ENCODE data around the gene EIF4G3. TPM values are rescaled to one million over a fixed set of nuclear protein-coding genes. Genes with fewer than 3 reads are reported as not detected.
A peak's percentile ranks its signal among the peaks of the same experiment; 100 is the strongest.

EIF4G3 gene
- total and polyA plus RNA-seq, 7 donors: 11.3 to 58.1 (median 39.5) TPM

- H3K36me3 ChIP-seq (ENCODE audit: insufficient read depth in 1 of 2, low read depth in 1 of 2): no peaks in the 10 kb centered on the region
- TF ChIP-seq, protein P1, sequence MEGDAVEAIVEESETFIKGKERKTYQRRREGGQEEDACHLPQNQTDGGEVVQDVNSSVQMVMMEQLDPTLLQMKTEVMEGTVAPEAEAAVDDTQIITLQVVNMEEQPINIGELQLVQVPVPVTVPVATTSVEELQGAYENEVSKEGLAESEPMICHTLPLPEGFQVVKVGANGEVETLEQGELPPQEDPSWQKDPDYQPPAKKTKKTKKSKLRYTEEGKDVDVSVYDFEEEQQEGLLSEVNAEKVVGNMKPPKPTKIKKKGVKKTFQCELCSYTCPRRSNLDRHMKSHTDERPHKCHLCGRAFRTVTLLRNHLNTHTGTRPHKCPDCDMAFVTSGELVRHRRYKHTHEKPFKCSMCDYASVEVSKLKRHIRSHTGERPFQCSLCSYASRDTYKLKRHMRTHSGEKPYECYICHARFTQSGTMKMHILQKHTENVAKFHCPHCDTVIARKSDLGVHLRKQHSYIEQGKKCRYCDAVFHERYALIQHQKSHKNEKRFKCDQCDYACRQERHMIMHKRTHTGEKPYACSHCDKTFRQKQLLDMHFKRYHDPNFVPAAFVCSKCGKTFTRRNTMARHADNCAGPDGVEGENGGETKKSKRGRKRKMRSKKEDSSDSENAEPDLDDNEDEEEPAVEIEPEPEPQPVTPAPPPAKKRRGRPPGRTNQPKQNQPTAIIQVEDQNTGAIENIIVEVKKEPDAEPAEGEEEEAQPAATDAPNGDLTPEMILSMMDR (IDR thresholded peaks at IDR 0.05): no peak
- peak; percentile 15 to 54 for DNase-seq
- WGBS, 3 donors: 45 to 80% (median 53%) methylated on average over 13 to 14 of the region's 14 CpGs
- H3K4me3 ChIP-seq: no peak overlapping the region
- intact Hi-C loops (cut with DNase I): no loop called here
- peaks cover 40% of the 10 kb centered on the region for H3K4me1 ChIP-seq
- H3K27me3 ChIP-seq (ENCODE audit: insufficient read depth in 3 of 3, low read length in 2 of 3): no peaks in the 10 kb centered on the region
- no peaks in the 10 kb centered on the region for H3K9me3 ChIP-seq
- peak; percentile 27 to 63 (median 54) for ATAC-seq
- H3K27ac ChIP-seq: no peak overlapping the region
Observed at GRCh38 chr1:21034725-21035628, 141.7 kb downstream of the EIF4G3 start.

DNA sequence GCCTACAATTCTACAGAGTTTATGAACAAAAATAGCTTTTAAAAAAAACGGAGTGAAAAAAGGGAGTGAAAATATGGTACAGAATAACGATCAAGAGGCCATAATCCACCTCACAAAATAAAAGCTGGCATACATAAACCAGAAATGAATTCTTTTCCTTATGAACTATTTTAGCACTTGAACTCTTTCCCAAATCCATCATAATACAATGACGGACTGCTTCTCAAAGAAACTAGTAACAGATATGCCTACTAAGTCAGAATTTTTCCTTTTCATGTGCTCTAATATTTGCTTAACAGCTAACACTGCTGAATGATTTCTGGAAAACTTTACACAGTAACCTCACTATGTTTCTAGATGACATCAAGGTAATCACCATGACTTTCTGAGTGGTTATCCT, 144.0 kb downstream of the EIF4G3 start:
- TF ChIP-seq, protein P1 (IDR thresholded peaks at IDR 0.05): no peak
- H3K36me3 ChIP-seq (ENCODE audit: insufficient read depth in 1 of 2, low read depth in 1 of 2): no peaks in the 10 kb centered on the region
- intact Hi-C loops (cut with DNase I): no loop called here
- H3K4me1 ChIP-seq: peaks cover 40% of the 10 kb centered on the region
- no peak overlapping the region for H3K27ac ChIP-seq
- no peaks in the 10 kb centered on the region for H3K9me3 ChIP-seq
- DNase-seq (no peak), ATAC-seq (no peak)
- H3K4me3 ChIP-seq: no peak overlapping the region
- WGBS, 3 donors: 25 to 46% (median 28%) methylated on average over 3 of the region's 3 CpGs
- H3K27me3 ChIP-seq (ENCODE audit: insufficient read depth in 3 of 3, low read length in 2 of 3): no peaks in the 10 kb centered on the region

- H3K4me3 ChIP-seq: no peak overlapping the region
- no peaks in the 10 kb centered on the region for H3K27me3 ChIP-seq (ENCODE audit: insufficient read depth in 3 of 3, low read length in 2 of 3)
- TF ChIP-seq, protein P1 (IDR thresholded peaks at IDR 0.05): no peak
- WGBS, 3 donors: 94 to 100% (median 98%) methylated on average over 1 of the region's 1 CpG
- H3K27ac ChIP-seq: no peak overlapping the region
- intact Hi-C loops (cut with DNase I): no loop called here
- ATAC-seq: no peak
- no peak for DNase-seq
- peaks cover 29% of the 10 kb centered on the region for H3K4me1 ChIP-seq
- H3K36me3 ChIP-seq (ENCODE audit: insufficient read depth in 1 of 2, low read depth in 1 of 2): no peaks in the 10 kb centered on the region
- no peaks in the 10 kb centered on the region for H3K9me3 ChIP-seq
Observed at GRCh38 chr1:21030181-21030580, 146.5 kb downstream of the EIF4G3 start.

GRCh38 chr1:21028520-21029145, 148.1 kb downstream of the EIF4G3 start:
- ATAC-seq: no peak
- H3K4me3 ChIP-seq: no peak overlapping the region
- no peak for DNase-seq
- intact Hi-C loops (cut with DNase I): loop anchor here in 1 of 2 donors (10.0 kb wide), 1 partner anchor 46 kb away; no protein-coding TSS in a partner anchor
- WGBS, 3 donors: 96 to 98% (median 98%) methylated on average over 12 of the region's 12 CpGs
- no peaks in the 10 kb centered on the region for H3K36me3 ChIP-seq (ENCODE audit: insufficient read depth in 1 of 2, low read depth in 1 of 2)
- no peaks in the 10 kb centered on the region for H3K9me3 ChIP-seq
- TF ChIP-seq, protein P1 (IDR thresholded peaks at IDR 0.05): no peak
- no peak overlapping the region for H3K27ac ChIP-seq
- no peaks in the 10 kb centered on the region for H3K27me3 ChIP-seq (ENCODE audit: insufficient read depth in 3 of 3, low read length in 2 of 3)
- H3K4me1 ChIP-seq: peaks cover 20% of the 10 kb centered on the region
